Motor neuron (in vitro differentiated cells): Measurements from ENCODE around the gene RIPOR2. TPM values are rescaled to one million over a fixed set of nuclear protein-coding genes. Genes with fewer than 3 reads are reported as not detected.
"Not testable (repeated sequence)": the region's sequence is repeated elsewhere in the genome, so short reads cannot be mapped to it uniquely, and the experiment has no call there.

Source experiments
- ATAC-seq, 8 experiments: fragments of 200-7000 bp; cut with Tn5 transposase; replicated peaks in 6 of 8; 2 replicates each; pipeline ENCODE4 v1.8.0; 2021; ENCODE audit warnings: mild to moderate bottlenecking in 8 of 8, moderate library complexity in 8 of 8
- H3K27ac ChIP-seq, 2 donors: fragments of 250-450 bp; sonication (Bioruptor Pico); 2 replicates each; pipeline ENCODE4 v1.9.0; 2021; ENCODE audit warnings: antibody characterized with exemption in 2 of 2, mild to moderate bottlenecking in 2 of 2, moderate library complexity in 1 of 2
- H3K4me1 ChIP-seq, 2 donors: fragments of 250-450 bp; sonication (Bioruptor Pico); replicated peaks in 1 of 2; 2 replicates each; pipeline ENCODE4 v1.6.1; 2021; ENCODE audit warnings: antibody characterized with exemption in 2 of 2, mild to moderate bottlenecking in 2 of 2, moderate library complexity in 1 of 2
- H3K4me3 ChIP-seq, 5 donors: fragments of 250-450 bp; sonication (Bioruptor Pico); 2 replicates each; pipeline ENCODE4 v1.9.0; 2021; ENCODE audit warnings: antibody characterized with exemption in 5 of 5, mild to moderate bottlenecking in 5 of 5, moderate library complexity in 4 of 5
- WGBS, 10 experiments: fragments of 450-650 bp; shearing (Covaris generic); methylation state at CpG; one replicate each; pipeline ENCODE4 v1.0.0; 2022; 5-methylcytosine and 5-hydroxymethylcytosine counted together
- in situ Hi-C, 9 experiments: fragments of 400-800 bp; cut with MboI; loops; one replicate each; pipeline ENCODE4 v1.15.0; 2021; ENCODE audit warnings: low sequenced_read_pairs in 9 of 9, low pct_unique_long_range_greater_than_20kb in 2 of 9; ENCODE audit not compliant: unreplicated experiment in 9 of 9
- total RNA-seq, 8 experiments: library from RNA; unstranded; fragments of 300-600 nt; gene quantifications; 2 replicates each; pipeline versions ENCODE4 v1.2.3 to v1.2.4, GENCODE V29; 2022

The RIPOR2 gene
- total RNA-seq, 8 experiments from 2014 or later, result 0.15 to 30.4 (median 21.7) TPM

DNA sequence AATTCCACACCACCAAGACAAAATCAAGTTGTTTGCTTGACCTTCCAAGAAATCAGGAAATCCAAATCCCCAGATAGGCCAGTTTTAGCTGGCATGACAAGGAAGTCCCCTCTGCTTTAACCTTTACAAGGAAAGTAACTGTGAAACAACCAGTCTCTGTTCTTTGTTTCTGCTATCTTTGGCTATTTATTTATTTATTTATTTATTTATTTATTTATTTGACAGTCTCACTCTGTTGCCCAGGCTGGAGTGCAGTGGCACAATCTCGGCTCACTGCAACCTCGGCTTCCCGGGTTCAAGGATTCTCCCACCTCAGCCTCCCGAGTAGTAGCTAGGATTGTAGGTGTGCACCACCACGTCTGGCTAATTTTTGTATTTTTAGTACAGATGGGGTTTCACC is 175.6 kb downstream of the RIPOR2 start:
- Histone ChIP-seq H3K4me1 (no peaks in the 10 kb centered on the region), H3K27ac (no peak overlapping the region), H3K4me3 (no peak overlapping the region)
- ATAC-seq, result no peak
- 87 to 100% (median 90%) methylated on average over 2 to 4 of the region's 5 CpGs; no CpG with 5 or more reads in 5 of the 10 experiments for WGBS, 10 experiments
- in situ Hi-C loops, result no loop called here

DNA sequence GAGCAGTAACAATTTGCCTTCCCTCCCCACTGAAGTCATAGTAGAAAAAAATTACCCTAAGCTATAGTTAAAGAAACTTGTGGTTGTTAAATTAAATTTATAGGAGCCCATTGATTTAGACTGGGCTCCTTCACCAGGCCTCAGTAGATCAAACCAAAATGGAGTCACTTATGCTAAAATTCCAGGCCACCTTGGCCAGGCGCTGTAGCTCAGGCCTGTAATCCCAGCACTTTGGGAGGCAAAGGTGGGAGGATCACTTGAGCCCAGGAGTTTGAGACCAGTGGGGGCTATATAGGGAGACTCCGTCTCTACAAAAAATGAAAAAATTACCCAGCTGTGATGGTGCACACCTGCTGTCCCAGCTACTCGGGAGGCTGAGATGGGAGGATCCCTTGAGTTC is 176.0 kb downstream of the RIPOR2 start:
- no peak for ATAC-seq
- Histone ChIP-seq H3K4me1 (no peaks in the 10 kb centered on the region), H3K4me3 (no peak overlapping the region), H3K27ac (no peak overlapping the region)
- in situ Hi-C loops, result no loop called here
- 90 to 100% (median 100%) methylated on average over 1 to 2 of the region's 3 CpGs; no CpG with 5 or more reads in 2 of the 10 experiments for WGBS, 10 experiments

DNA sequence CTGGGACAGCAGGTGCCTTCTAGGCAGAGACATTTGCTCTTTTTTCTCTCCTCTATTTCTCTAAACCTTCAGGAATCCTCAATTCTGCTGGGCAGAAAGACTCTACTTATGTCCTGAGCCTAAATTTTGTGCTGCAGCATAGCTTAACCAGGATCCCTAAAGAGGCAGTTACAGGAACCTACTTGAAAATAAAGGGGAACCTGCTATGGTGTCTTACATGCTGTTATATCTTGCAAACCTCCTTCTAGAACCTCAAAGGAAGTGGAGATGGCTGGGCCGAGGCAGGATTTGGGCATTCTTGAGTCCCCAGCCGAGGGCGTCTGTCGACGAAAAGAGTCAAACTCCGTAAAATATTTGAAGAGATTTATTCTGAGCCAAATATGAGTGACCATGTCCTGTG is 178.1 kb downstream of the RIPOR2 start:
- in situ Hi-C loops, result no loop called here

DNA sequence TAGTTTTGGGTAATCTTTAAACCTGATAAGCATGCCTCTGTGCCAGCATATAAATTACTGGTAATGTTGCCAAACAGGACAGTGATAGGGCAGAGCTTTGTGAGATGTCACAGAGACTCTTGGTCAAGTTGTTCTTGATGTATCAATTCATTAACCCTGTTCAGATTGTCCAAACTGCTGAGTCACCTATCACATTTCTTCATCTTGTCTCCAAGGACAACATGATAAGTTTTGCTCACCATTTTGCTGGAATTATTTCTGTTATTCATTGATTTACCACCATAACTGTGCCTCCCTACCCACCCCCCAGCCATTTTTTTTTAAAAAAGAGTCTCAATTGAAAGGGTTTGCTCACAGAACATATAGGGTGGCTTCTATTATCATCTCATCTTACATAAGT is 180.5 kb downstream of the RIPOR2 start:
- H3K4me3 ChIP-seq, result no peak overlapping the region
- in situ Hi-C loops, result no loop called here
- peak in 1 of 8 experiments; percentile 18 for ATAC-seq
- no peaks in the 10 kb centered on the region for H3K4me1 ChIP-seq
- H3K27ac ChIP-seq, result no peak overlapping the region

More for the DNA sequence above, 178.1 kb downstream of the RIPOR2 start:
- ATAC-seq, result no peak
- H3K4me3 ChIP-seq, result no peak overlapping the region
- no peaks in the 10 kb centered on the region for H3K4me1 ChIP-seq
- WGBS, 10 experiments, result 78 to 100% (median 91%) methylated on average over 2 to 6 of the region's 6 CpGs; no CpG with 5 or more reads in 2 of the 10 experiments
- H3K27ac ChIP-seq, result no peak overlapping the region

DNA sequence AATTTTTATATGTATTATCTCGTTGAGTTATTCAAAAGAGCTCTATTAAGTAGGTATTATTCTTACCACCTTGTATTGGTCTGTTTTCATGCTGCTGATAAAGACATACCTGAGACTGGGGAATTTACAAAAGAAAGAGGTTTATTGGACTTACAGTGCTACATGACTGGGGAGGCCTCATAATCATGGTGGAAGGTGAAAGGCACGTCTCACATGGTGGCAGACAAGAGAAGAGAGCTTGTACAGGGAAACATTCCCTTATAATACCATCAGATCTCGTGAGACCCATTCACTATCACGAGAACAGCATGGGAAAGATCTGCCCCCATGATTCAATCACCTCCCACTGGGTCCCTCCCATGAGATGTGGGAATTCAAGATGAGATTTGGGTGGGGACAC is 181.4 kb downstream of the RIPOR2 start:
- in situ Hi-C loops, H3K27ac ChIP-seq, H3K4me3 ChIP-seq, ATAC-seq, H3K4me1 ChIP-seq: not testable (repeated sequence)
- WGBS, 10 experiments, result 22 to 100% (median 70%) methylated on average over 1 to 3 of the region's 4 CpGs; no CpG with 5 or more reads in 4 of the 10 experiments

Other genes with a start within 250 kb of the RIPOR2 start
- 100 to 1,000 TPM; 103 to 170 (median 129) TPM for gene C6orf62, start 216.8 kb downstream of the RIPOR2 start, total RNA-seq
- gene GMNN, start 161.0 kb downstream of the RIPOR2 start, total RNA-seq, result 10 to 100 TPM in 5 of 8 experiments, 1 to 10 TPM in 3; 3.7 to 63.5 (median 14.6) TPM
- under 1 TPM in 2 of 8 experiments, not detected in 6; 0.25 to 0.59 TPM for gene ARMH2, start 137.0 kb downstream of the RIPOR2 start, total RNA-seq